Measurements from ENCODE around the gene OR4K13.

OR4K13 gene

GRCh38 chr14:20008156-20008555, 27.7 kb downstream of the OR4K13 start:
- H2AFZ ChIP-seq (ENCODE audit: low read depth, low read length): no peak overlapping the region
- no peak for TF ChIP-seq CTCF (IDR thresholded peaks at IDR 0.05; ENCODE audit: borderline replicate concordance, extremely low read depth, low read length, poor library complexity, severe bottlenecking)
- no peak for TF ChIP-seq EZH2 (IDR thresholded peaks at IDR 0.05; ENCODE audit: borderline replicate concordance, low read depth, low read length, severe bottlenecking)
- H3K79me2 ChIP-seq (ENCODE audit: insufficient read depth, low read length): no peaks in the 10 kb centered on the region
- H3K27ac ChIP-seq (ENCODE audit: low read length): no peak overlapping the region
- no peaks in the 10 kb centered on the region for H3K27me3 ChIP-seq (ENCODE audit: insufficient read depth, low read length, poor library complexity)
- H3K9ac ChIP-seq (ENCODE audit: low read depth, low read length): no peak overlapping the region
- no peak for DNase-seq
- no peaks in the 10 kb centered on the region for H3K36me3 ChIP-seq (ENCODE audit: insufficient read depth, low read length)
- no peaks in the 10 kb centered on the region for H3K4me1 ChIP-seq (ENCODE audit: insufficient read depth, low read length)
- H3K4me3 ChIP-seq (ENCODE audit: low read depth in 1 of 2, low read length in 2 of 2): no peak overlapping the region
- no peaks in the 10 kb centered on the region for H3K9me3 ChIP-seq (ENCODE audit: insufficient read depth, low read length, severe bottlenecking)
- ATAC-seq (ENCODE audit: insufficient read depth, low read depth): no peak
- H3K4me2 ChIP-seq (ENCODE audit: insufficient read depth, low read length): no peak overlapping the region
- no peaks in the 10 kb centered on the region for H4K20me1 ChIP-seq (ENCODE audit: insufficient read depth, low read length)

- Histone ChIP-seq H3K27me3 (ENCODE audit: insufficient read depth, low read length, poor library complexity) (no peaks in the 10 kb centered on the region), H3K79me2 (ENCODE audit: insufficient read depth, low read length) (no peaks in the 10 kb centered on the region), H2AFZ (ENCODE audit: low read depth, low read length) (no peak overlapping the region), H3K9me3 (ENCODE audit: insufficient read depth, low read length, severe bottlenecking) (no peaks in the 10 kb centered on the region), H3K27ac (ENCODE audit: low read length) (no peak overlapping the region), H3K4me1 (ENCODE audit: insufficient read depth, low read length) (no peaks in the 10 kb centered on the region), H4K20me1 (ENCODE audit: insufficient read depth, low read length) (no peaks in the 10 kb centered on the region), H3K4me3 (ENCODE audit: low read depth in 1 of 2, low read length in 2 of 2) (no peak overlapping the region), H3K9ac (ENCODE audit: low read depth, low read length) (no peak overlapping the region), H3K36me3 (ENCODE audit: insufficient read depth, low read length) (no peaks in the 10 kb centered on the region), H3K4me2 (ENCODE audit: insufficient read depth, low read length) (no peak overlapping the region)
- TF ChIP-seq CTCF (IDR thresholded peaks at IDR 0.05; ENCODE audit: borderline replicate concordance, extremely low read depth, low read length, poor library complexity, severe bottlenecking) (no peak), EZH2 (IDR thresholded peaks at IDR 0.05; ENCODE audit: borderline replicate concordance, low read depth, low read length, severe bottlenecking) (no peak)
- DNase-seq: no peak
- ATAC-seq (ENCODE audit: insufficient read depth, low read depth): no peak
These were observed 33.5 kb downstream of the OR4K13 start for GRCh38 chr14:20002319-20002718.

- Histone ChIP-seq H3K4me1 (ENCODE audit: insufficient read depth, low read length) (no peaks in the 10 kb centered on the region), H3K27ac (ENCODE audit: low read length) (no peak within 1 kb of the TSS), H3K79me2 (ENCODE audit: insufficient read depth, low read length) (no peaks in the 10 kb centered on the region), H2AFZ (ENCODE audit: low read depth, low read length) (no peak within 1 kb of the TSS), H3K9me3 (ENCODE audit: insufficient read depth, low read length, severe bottlenecking) (no peaks in the 10 kb centered on the region), H3K9ac (ENCODE audit: low read depth, low read length) (no peak within 1 kb of the TSS), H3K4me2 (ENCODE audit: insufficient read depth, low read length) (no peak within 1 kb of the TSS), H3K4me3 (ENCODE audit: low read depth in 1 of 2, low read length in 2 of 2) (no peak within 1 kb of the TSS), H3K36me3 (ENCODE audit: insufficient read depth, low read length) (no peaks in the 10 kb centered on the region), H4K20me1 (ENCODE audit: insufficient read depth, low read length) (no peaks in the 10 kb centered on the region), H3K27me3 (ENCODE audit: insufficient read depth, low read length, poor library complexity) (no peaks in the 10 kb centered on the region)
- no peak for ATAC-seq (ENCODE audit: insufficient read depth, low read depth)
- DNase-seq: no peak
- TF ChIP-seq CTCF (IDR thresholded peaks at IDR 0.05; ENCODE audit: borderline replicate concordance, extremely low read depth, low read length, poor library complexity, severe bottlenecking) (no peak), EZH2 (IDR thresholded peaks at IDR 0.05; ENCODE audit: borderline replicate concordance, low read depth, low read length, severe bottlenecking) (no peak)
These were observed 34.0 kb downstream of the OR4K13 start, which contains the start of gene OR4Q2 for GRCh38 chr14:20001863-20002262. OR4Q2 (plus strand) TSS chr14:20002163.

- peak; percentile 88 for ATAC-seq (ENCODE audit: insufficient read depth, low read depth)
- H3K9me3 ChIP-seq (ENCODE audit: insufficient read depth, low read length, severe bottlenecking): peaks cover 14% of the 10 kb centered on the region
- TF ChIP-seq CTCF (IDR thresholded peaks at IDR 0.05; ENCODE audit: borderline replicate concordance, extremely low read depth, low read length, poor library complexity, severe bottlenecking) (no peak), EZH2 (IDR thresholded peaks at IDR 0.05; ENCODE audit: borderline replicate concordance, low read depth, low read length, severe bottlenecking) (no peak)
These were observed 42.4 kb downstream of the OR4K13 start for GRCh38 chr14:19993438-19993837.

More at GRCh38 chr14:19993438-19993837, 42.4 kb downstream of the OR4K13 start:
- Histone ChIP-seq H3K9ac (ENCODE audit: low read depth, low read length) (no peak overlapping the region), H3K79me2 (ENCODE audit: insufficient read depth, low read length) (no peaks in the 10 kb centered on the region), H3K4me2 (ENCODE audit: insufficient read depth, low read length) (no peak overlapping the region), H4K20me1 (ENCODE audit: insufficient read depth, low read length) (no peaks in the 10 kb centered on the region), H3K36me3 (ENCODE audit: insufficient read depth, low read length) (no peaks in the 10 kb centered on the region), H3K4me3 (ENCODE audit: low read depth in 1 of 2, low read length in 2 of 2) (no peak overlapping the region), H3K27me3 (ENCODE audit: insufficient read depth, low read length, poor library complexity) (no peaks in the 10 kb centered on the region), H2AFZ (ENCODE audit: low read depth, low read length) (peak overlapping the region; percentile 57; the same call in 1 of the 2 replicates), H3K27ac (ENCODE audit: low read length) (peak overlapping the region; percentile 52; the same call in 1 of the 2 replicates), H3K4me1 (ENCODE audit: insufficient read depth, low read length) (peaks cover 13% of the 10 kb centered on the region)
- DNase-seq: peak; percentile 76
